ENCODE measurements around the gene PTPRN. TPM values are rescaled to one million over a fixed set of nuclear protein-coding genes. Genes with fewer than 3 reads are reported as not detected.
A peak's percentile ranks its signal among the peaks of the same experiment; 100 is the strongest.

Gene PTPRN
- total RNA-seq, 1 donor from 2014 or later = 4.1 TPM

DNA sequence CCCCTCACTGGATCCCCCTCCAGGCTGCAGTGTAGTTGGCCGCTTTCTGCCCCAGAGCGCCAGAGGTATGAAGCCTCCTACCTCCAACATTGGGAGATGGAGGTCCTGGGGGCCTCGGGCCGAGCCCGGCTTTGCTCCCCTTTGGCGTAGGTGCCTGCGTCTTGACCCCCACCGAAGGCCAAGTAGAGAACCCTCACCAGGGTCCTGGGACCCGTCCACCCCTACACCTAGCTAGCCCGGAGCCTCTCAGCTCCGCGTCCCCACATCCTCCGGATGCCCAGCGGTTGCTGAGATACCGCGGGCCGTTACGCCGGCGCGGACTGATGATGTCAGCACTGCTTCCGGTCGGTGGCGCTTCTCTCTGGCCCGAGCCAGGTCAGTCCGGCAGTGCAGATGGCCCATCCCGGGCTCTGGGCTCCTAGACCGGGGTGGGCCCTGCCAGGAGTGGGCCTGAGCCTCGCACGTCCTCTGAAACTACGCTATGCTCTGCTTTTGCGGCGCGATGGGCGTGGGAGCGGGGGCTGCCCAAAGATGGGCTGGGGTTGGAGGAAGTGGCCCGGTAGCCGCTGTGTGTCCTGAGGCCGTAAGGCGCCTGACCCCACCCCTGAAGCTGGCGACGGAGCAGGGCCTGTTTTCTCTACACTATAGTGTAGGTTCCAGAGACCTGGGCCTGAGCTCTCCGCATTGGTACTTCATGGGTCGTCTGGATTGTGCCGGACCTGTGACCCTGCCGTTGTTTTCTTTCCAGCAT, 63.9 kb downstream of the PTPRN start, which contains the start of the genes GLB1L and STK16:
GLB1L (minus strand) TSS at position 297 of the 751 bp plus-strand sequence. CDS start 1,871 bp downstream, outside the sequence.
STK16 (plus strand) TSS at position 332 of the 751 bp plus-strand sequence. CDS start 521 bp downstream, outside the sequence.
- no peaks in the 10 kb centered on the region for H3K36me3 Mint-ChIP-seq (ENCODE audit: low read depth)
- H3K27ac Mint-ChIP-seq (ENCODE audit: unreplicated experiment) = peak within 1 kb of the TSS; percentile 96
- TF ChIP-seq, protein P1, sequence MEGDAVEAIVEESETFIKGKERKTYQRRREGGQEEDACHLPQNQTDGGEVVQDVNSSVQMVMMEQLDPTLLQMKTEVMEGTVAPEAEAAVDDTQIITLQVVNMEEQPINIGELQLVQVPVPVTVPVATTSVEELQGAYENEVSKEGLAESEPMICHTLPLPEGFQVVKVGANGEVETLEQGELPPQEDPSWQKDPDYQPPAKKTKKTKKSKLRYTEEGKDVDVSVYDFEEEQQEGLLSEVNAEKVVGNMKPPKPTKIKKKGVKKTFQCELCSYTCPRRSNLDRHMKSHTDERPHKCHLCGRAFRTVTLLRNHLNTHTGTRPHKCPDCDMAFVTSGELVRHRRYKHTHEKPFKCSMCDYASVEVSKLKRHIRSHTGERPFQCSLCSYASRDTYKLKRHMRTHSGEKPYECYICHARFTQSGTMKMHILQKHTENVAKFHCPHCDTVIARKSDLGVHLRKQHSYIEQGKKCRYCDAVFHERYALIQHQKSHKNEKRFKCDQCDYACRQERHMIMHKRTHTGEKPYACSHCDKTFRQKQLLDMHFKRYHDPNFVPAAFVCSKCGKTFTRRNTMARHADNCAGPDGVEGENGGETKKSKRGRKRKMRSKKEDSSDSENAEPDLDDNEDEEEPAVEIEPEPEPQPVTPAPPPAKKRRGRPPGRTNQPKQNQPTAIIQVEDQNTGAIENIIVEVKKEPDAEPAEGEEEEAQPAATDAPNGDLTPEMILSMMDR (conservative IDR thresholded peaks at IDR 0.05) = no peak
- H3K27me3 Mint-ChIP-seq (ENCODE audit: low read depth) = peaks cover 11% of the 10 kb centered on the region
- peaks cover 10% of the 10 kb centered on the region for H3K4me1 Mint-ChIP-seq
- H3K4me3 Mint-ChIP-seq = peak within 1 kb of the TSS; percentile 94
- H3K9me3 Mint-ChIP-seq = no peaks in the 10 kb centered on the region
- peak; percentile 91 for DNase-seq (ENCODE audit: low read depth, low spot score)

DNA sequence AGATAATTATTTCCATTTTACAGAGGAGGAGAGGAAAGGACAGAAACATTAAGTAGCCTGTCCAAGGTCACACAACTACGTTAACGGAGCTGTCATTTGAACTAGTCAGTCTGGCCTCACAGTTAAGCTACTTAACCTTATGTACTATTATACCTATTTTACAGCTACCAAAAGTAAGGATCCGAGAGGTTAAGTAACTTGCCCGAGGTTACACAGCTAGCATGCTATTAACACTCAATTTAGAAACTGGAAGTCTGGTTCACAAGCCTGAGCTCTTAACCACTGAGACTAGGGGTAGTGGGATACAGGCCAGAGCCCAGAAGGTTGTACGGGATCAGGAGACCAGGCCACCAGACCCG, 64.4 kb downstream of the PTPRN start:
- H3K27me3 Mint-ChIP-seq (ENCODE audit: low read depth) = peaks cover 6% of the 10 kb centered on the region
- DNase-seq (ENCODE audit: low read depth, low spot score) = no peak
- no peaks in the 10 kb centered on the region for H3K9me3 Mint-ChIP-seq
- H3K4me3 Mint-ChIP-seq = peak overlapping the region; percentile 94
- no peaks in the 10 kb centered on the region for H3K36me3 Mint-ChIP-seq (ENCODE audit: low read depth)
- H3K4me1 Mint-ChIP-seq = peaks cover 10% of the 10 kb centered on the region
- TF ChIP-seq, protein P1 (conservative IDR thresholded peaks at IDR 0.05) = no peak
- H3K27ac Mint-ChIP-seq (ENCODE audit: unreplicated experiment) = peak overlapping the region; percentile 96

DNA sequence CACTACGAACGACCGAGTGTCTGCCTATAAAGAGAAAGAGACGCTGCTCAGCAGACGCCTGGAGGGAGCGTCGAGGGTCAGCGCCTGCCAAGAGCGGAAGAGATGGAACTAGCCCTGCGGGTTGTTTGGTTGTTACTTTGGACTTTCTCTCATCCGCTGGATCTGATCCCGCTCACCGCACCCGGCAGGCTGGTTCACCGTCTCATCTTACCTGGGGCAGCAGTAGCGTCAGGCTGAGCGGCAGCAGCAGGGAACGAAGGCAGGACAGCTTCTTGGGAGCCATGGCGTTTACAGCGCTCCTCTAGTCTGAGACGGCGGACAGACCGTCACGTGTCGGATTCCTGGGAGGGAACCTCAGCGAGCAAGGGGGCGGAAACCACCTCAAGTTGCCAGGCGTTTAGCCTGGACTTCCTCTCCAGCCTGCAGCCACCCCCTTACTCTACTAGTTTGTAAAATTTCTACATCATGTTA, 65.9 kb downstream of the PTPRN start:
- Mint-ChIP-seq H3K4me3 (peak overlapping the region; percentile 84), H3K4me1 (peaks cover 10% of the 10 kb centered on the region), H3K27ac (ENCODE audit: unreplicated experiment) (no peak overlapping the region), H3K27me3 (ENCODE audit: low read depth) (no peaks in the 10 kb centered on the region), H3K36me3 (ENCODE audit: low read depth) (no peaks in the 10 kb centered on the region), H3K9me3 (no peaks in the 10 kb centered on the region)
- TF ChIP-seq, protein P1 (conservative IDR thresholded peaks at IDR 0.05) = no peak
- DNase-seq (ENCODE audit: low read depth, low spot score) = no peak

Small RNA genes within 50 kb of the gene (microRNA-seq; reads per million reads assigned to microRNA genes)
- gene MIR153-1 = not detected

Other genes starting within 250 kb of the PTPRN start
- 0.16 TPM in 1 of 2 replicates, not detected in the other for gene IHH, start 248.5 kb downstream of the PTPRN start, total RNA-seq
- 23.5 and 26.8 TPM in 2 replicates for gene NHEJ1, start 148.6 kb downstream of the PTPRN start, total RNA-seq
- 0.34 and 1.5 TPM in 2 replicates for gene SLC23A3, start 139.4 kb downstream of the PTPRN start, total RNA-seq
- gene CNPPD1, start 132.5 kb downstream of the PTPRN start, total RNA-seq = 39.9 and 42.1 TPM in 2 replicates
- gene RETREG2, start 131.1 kb downstream of the PTPRN start, total RNA-seq = 84.6 and 86.0 TPM in 2 replicates
- gene ZFAND2B, start 102.6 kb downstream of the PTPRN start, total RNA-seq = 26.6 and 30.1 TPM in 2 replicates
- gene ABCB6, start 90.4 kb downstream of the PTPRN start, total RNA-seq = 35.9 and 39.1 TPM in 2 replicates
- 41.2 and 42.0 TPM in 2 replicates for gene ATG9A, start 79.8 kb downstream of the PTPRN start, total RNA-seq
- 36.4 and 40.3 TPM in 2 replicates for gene ANKZF1, start 79.6 kb downstream of the PTPRN start, total RNA-seq
- gene GLB1L, start 64.0 kb downstream of the PTPRN start, total RNA-seq = 11.2 and 12.7 TPM in 2 replicates
- 28.5 and 31.2 TPM in 2 replicates for gene STK16, start 63.9 kb downstream of the PTPRN start, total RNA-seq
- gene TUBA4B, start 56.2 kb downstream of the PTPRN start, total RNA-seq = not detected in 2 replicates
- 0.14 TPM in 1 of 2 replicates, not detected in the other for gene TUBA4A, start 55.5 kb downstream of the PTPRN start, total RNA-seq
- gene DNAJB2, start 30.0 kb downstream of the PTPRN start, total RNA-seq = 59.2 and 59.7 TPM in 2 replicates
- gene RESP18, start 23.3 kb upstream of the PTPRN start, total RNA-seq = not detected in 2 replicates
- 36.9 and 39.5 TPM in 2 replicates for gene DNPEP, start 78.5 kb upstream of the PTPRN start, total RNA-seq
- 0.28 TPM in 1 of 2 replicates, not detected in the other for gene DES, start 109.0 kb upstream of the PTPRN start, total RNA-seq
- 13.4 and 17.5 TPM in 2 replicates for gene SPEG, start 125.4 kb upstream of the PTPRN start, total RNA-seq
- gene GMPPA, start 189.5 kb upstream of the PTPRN start, total RNA-seq = 24.3 and 26.1 TPM in 2 replicates
- 1.0 and 1.5 TPM in 2 replicates for gene ASIC4, start 205.1 kb upstream of the PTPRN start, total RNA-seq
- gene CHPF, start 234.4 kb upstream of the PTPRN start, total RNA-seq = 27.0 and 30.0 TPM in 2 replicates
- 15.7 and 16.4 TPM in 2 replicates for gene TMEM198, start 234.6 kb upstream of the PTPRN start, total RNA-seq

Measured in neural crest cell (in vitro differentiated cells).